K562 (cell line): ENCODE data around the gene NUDT22. TPM values are rescaled to one million over a fixed set of nuclear protein-coding genes. Genes with fewer than 3 reads are reported as not detected.

Experiments
- ATAC-seq: fragments of 200-7000 bp; cut with Tn5 transposase; 3 replicates; pipeline ENCODE4 v1.9.1; 2020; ENCODE audit warnings: moderate library complexity
- BruUV-seq: library from RNA; stranded (reverse); fragments of 400-500 nt; replicated peaks from 2 replicates; lab custom pipeline; 2021; lab: Mats Ljungman, UMichigan
- CTCF ChIA-PET: fragments of 300-600 bp; formaldehyde crosslinking; extraction: SDS; loops from one replicate; lab custom pipeline; 2021; ENCODE audit warnings: low intra/inter-chr PET ratio; lab: Yijun Ruan, JAX
- POLR2A ChIA-PET: fragments of 300-600, 350-650 bp; sonication (Branson Sonifier 250); formaldehyde crosslinking; extraction: SDS; loops from one replicate; lab custom pipeline; 2021; ENCODE audit warnings: antibody characterized with exemption, inconsistent platforms; lab: Yijun Ruan, JAX
- DNase-seq, 4 experiments: peaks; one replicate each; pipeline versions ENCODE4 v3.0.0 to v3.0.0-alpha.2; 2011 to 2018; ENCODE audit warnings: low spot score in 3 of 4, mixed read lengths in 3 of 4; ENCODE audit errors: extremely low read depth in 1 of 4
- FAIRE-seq: peaks from 2 replicates; lab custom pipeline; 2011; peaks lifted over from hg19 to GRCh38; lab: Jason Lieb, UNC
- H2AFZ ChIP-seq: 2 replicates; pipeline ENCODE4 v1.6.0; 2011; ENCODE audit warnings: low read depth, low read length, control low read depth, inconsistent platforms
- H3K27ac ChIP-seq: fragments of 200-600 bp; 3 replicates; pipeline ENCODE4 v1.8.0; 2011; ENCODE audit warnings: low read depth, mild to moderate bottlenecking, control low read depth, inconsistent platforms, low read length, moderate library complexity, mixed read lengths; ENCODE audit errors: extremely low read depth
- H3K27me3 ChIP-seq, 2 experiments: fragments of 300-600 bp in 1 of 2; 2 replicates in 1 of 2; 3 replicates in 1 of 2; pipeline versions ENCODE4 v1.6.0 to v1.8.0; 2011; ENCODE audit warnings: inconsistent platforms in 2 of 2, low read length in 2 of 2, mild to moderate bottlenecking in 1 of 2, mixed read lengths in 1 of 2, moderate library complexity in 1 of 2; ENCODE audit not compliant: control insufficient read depth in 2 of 2, insufficient read depth in 2 of 2
- H3K36me3 ChIP-seq: fragments of 300-600 bp; 3 replicates; pipeline ENCODE4 v1.8.0; 2011; ENCODE audit warnings: mild to moderate bottlenecking, low read length, inconsistent platforms; ENCODE audit not compliant: control insufficient read depth, insufficient read depth
- H3K4me1 ChIP-seq, 2 experiments: fragments of 200-600 bp in 1 of 2; replicated peaks in 1 of 2; 2 replicates in 1 of 2; 3 replicates in 1 of 2; pipeline versions ENCODE4 v1.5.1 to v1.8.0; 2011; ENCODE audit warnings: inconsistent platforms in 2 of 2, low read length in 2 of 2, mild to moderate bottlenecking in 1 of 2, mixed read lengths in 1 of 2, moderate library complexity in 1 of 2; ENCODE audit not compliant: control insufficient read depth in 2 of 2, insufficient read depth in 2 of 2
- H3K4me2 ChIP-seq: 2 replicates; pipeline ENCODE4 v1.6.1; 2011; ENCODE audit warnings: low read length, control low read depth, inconsistent platforms, mixed read lengths; ENCODE audit not compliant: insufficient read depth
- H3K4me3 ChIP-seq: fragments of 200-600 bp; sonication (generic), shearing (Covaris generic); 2 replicates; pipeline ENCODE4 v1.5.1; 2016; ENCODE audit warnings: control low read depth, inconsistent platforms
- H3K79me2 ChIP-seq: fragments of 200-600 bp; 3 replicates; pipeline ENCODE4 v1.8.0; 2011; ENCODE audit warnings: low read length, inconsistent platforms; ENCODE audit not compliant: control insufficient read depth, insufficient read depth
- H3K9ac ChIP-seq, 2 experiments: 2 replicates each; pipeline versions ENCODE4 v1.6.0 to v1.6.1; 2011; ENCODE audit warnings: low read depth in 2 of 2, low read length in 2 of 2, control low read depth in 1 of 2, inconsistent platforms in 1 of 2, mild to moderate bottlenecking in 1 of 2, mixed read lengths in 1 of 2; ENCODE audit not compliant: insufficient read depth in 1 of 2
- H3K9me1 ChIP-seq: one replicate; pipeline ENCODE4 v1.6.0; 2011; ENCODE audit warnings: inconsistent platforms, mild to moderate bottlenecking, low read length, moderate library complexity; ENCODE audit not compliant: control insufficient read depth, insufficient read depth
- H3K9me3 ChIP-seq: replicated peaks from 2 replicates; pipeline ENCODE4 v1.5.1; 2011; ENCODE audit warnings: low read depth, low read length, inconsistent platforms; ENCODE audit not compliant: control insufficient read depth, insufficient read depth
- H4K20me1 ChIP-seq: replicated peaks from 2 replicates; pipeline ENCODE4 v1.6.1; 2011; ENCODE audit warnings: low read length, inconsistent platforms, mixed read lengths; ENCODE audit not compliant: control insufficient read depth, insufficient read depth
- BDP1 ChIP-seq: IDR thresholded peaks from 3 replicates; pipeline ENCODE4 v1.6.1; 2011; ENCODE audit not compliant: insufficient read length, insufficient read depth
- BHLHE40 ChIP-seq: IDR thresholded peaks from 2 replicates; pipeline ENCODE4 v1.6.1; 2011; ENCODE audit warnings: low read length, improper control_type of control experiment
- CHD4 ChIP-seq: fragments of 200-600 bp; sonication (generic); IDR thresholded peaks from 3 replicates; pipeline ENCODE4 v1.6.1; 2012; ENCODE audit warnings: low read depth, mild to moderate bottlenecking, mixed read lengths, low read length, inconsistent platforms; ENCODE audit not compliant: insufficient read depth, insufficient replicate concordance, poor library complexity, severe bottlenecking
- HDAC2 ChIP-seq: fragments of 450-650 bp; IDR thresholded peaks from 2 replicates; pipeline ENCODE4 v1.6.1; 2016; ENCODE audit warnings: mild to moderate bottlenecking
- ILF3 ChIP-seq: fragments of 450-650 bp; IDR thresholded peaks from 2 replicates; pipeline ENCODE4 v1.6.1; 2018; ENCODE audit warnings: antibody characterized with exemption, mild to moderate bottlenecking, moderate library complexity, borderline replicate concordance
- KHSRP ChIP-seq: fragments of 450-650 bp; IDR thresholded peaks from 2 replicates; pipeline ENCODE4 v1.6.1; 2017
- POLR2A ChIP-seq: fragments of 450-650 bp; conservative IDR thresholded peaks from 2 replicates; pipeline ENCODE4 v1.6.1; 2016
- RB1 ChIP-seq: fragments of 450-650 bp; IDR thresholded peaks from 2 replicates; pipeline ENCODE4 v1.6.1; 2017; ENCODE audit warnings: low read depth, mild to moderate bottlenecking
- RBBP5 ChIP-seq: fragments of 200-600 bp; sonication (generic); IDR thresholded peaks from 2 replicates; pipeline ENCODE4 v1.6.1; 2012; ENCODE audit warnings: borderline replicate concordance, mild to moderate bottlenecking, low read length, control low read depth, inconsistent platforms; ENCODE audit not compliant: insufficient read depth, poor library complexity, severe bottlenecking
- RBM14 ChIP-seq: fragments of 200-400 bp; formaldehyde crosslinking; IDR thresholded peaks from 2 replicates; pipeline ENCODE4 v1.6.1; 2018; ENCODE audit warnings: low read depth, mild to moderate bottlenecking, low read length, moderate library complexity, borderline replicate concordance; ENCODE audit not compliant: insufficient read depth
- SRF ChIP-seq, 2 experiments: fragments of 250-450, 450-650 bp in 1 of 2; sonication (Bioruptor Pico) in 1 of 2; sonication (generic) in 1 of 2; formaldehyde crosslinking; IDR thresholded peaks; 2 replicates each; pipeline versions ENCODE4 v1.5.0 to v1.5.1; 2020 to 2022; ENCODE audit warnings: mild to moderate bottlenecking in 1 of 2, missing genetic modification reagents in 1 of 2
- ZC3H4 ChIP-seq: sonication (generic); formaldehyde crosslinking; IDR thresholded peaks from 2 replicates; pipeline ENCODE4 v1.9.0; 2021; ENCODE audit warnings: missing genetic modification reagents, borderline replicate concordance
- ZNF175 ChIP-seq: fragments of 200-800 bp; sonication (Bioruptor generic); IDR thresholded peaks from 2 replicates; pipeline ENCODE4 v1.6.1; 2016; ENCODE audit warnings: low read depth, mild to moderate bottlenecking, missing genetic modification characterization, missing compliant biosample characterization
- ZNF830 ChIP-seq: fragments of 250-450 bp; sonication (Bioruptor Pico); IDR thresholded peaks from 2 replicates; pipeline ENCODE4 v1.5.0; 2021; ENCODE audit warnings: mild to moderate bottlenecking
- WGBS: fragments of 100-300 bp; shearing (Covaris generic); methylation state at CpG from one replicate; pipeline ENCODE4 v1.1.6; 2016; ENCODE audit warnings: low coverage, mixed read lengths; ENCODE audit not compliant: insufficient coverage; ENCODE audit errors: missing lambda C conversion rate; 5-methylcytosine and 5-hydroxymethylcytosine counted together
- in situ Hi-C: fragments of 300-500 bp; cut with MboI; formaldehyde crosslinking; loops from 4 replicates; pipeline ENCODE4 v1.15.0; 2018; ENCODE audit warnings: inconsistent platforms, mixed read lengths
- intact Hi-C: fragments of 100-400 bp; cut with micrococcal nuclease; formaldehyde crosslinking; loops from 2 replicates; pipeline ENCODE4 v1.14.2; 2022
- polyA plus RNA-seq, 8 experiments: library from polyadenylated mRNA; depleted of rRNA in 4 of 8; stranded (reverse) in 5 of 8; unstranded in 3 of 8; fragments of >200 nt; fragmentation: Nextera tagmentation in 2 of 8; fragmentation: Illumina TruSeq in 1 of 8; extraction: Ambion mirVana in 2 of 8; extraction: Trizol in 1 of 8; gene quantifications; 2 replicates each; pipeline versions ENCODE4 v1.2.1 to v1.2.3, GENCODE V29; 2011 to 2014; ENCODE audit warnings: inconsistent platforms in 1 of 8, missing spikeins in 1 of 8
- total RNA-seq, 7 experiments: library from RNA; depleted of rRNA in 6 of 7; stranded (reverse); fragments of >200 nt in 6 of 7; fragmentation: Illumina TruSeq in 2 of 7; extraction: Trizol in 2 of 7; gene quantifications; 2 replicates each; pipeline versions ENCODE4 v1.2.1 to v1.2.3, GENCODE V29; 2011 to 2021; ENCODE audit warnings: low replicate concordance in 1 of 7
- TF ChIP-seq, protein P1 (sequence below): sonication (generic); formaldehyde crosslinking; IDR thresholded peaks from 2 replicates; pipeline ENCODE4 v1.8.1; 2023; ENCODE audit warnings: mild to moderate bottlenecking, missing genetic modification reagents, moderate library complexity
- TF ChIP-seq, protein P2 (sequence below): fragments of 450-650 bp; IDR thresholded peaks from 2 replicates; pipeline ENCODE4 v1.6.1; 2017; ENCODE audit warnings: antibody characterized with exemption, mild to moderate bottlenecking

The NUDT22 gene
- total and polyA plus RNA-seq, 9 of the 15 experiments (the other 6 are each of a cell fraction or from before 2014, with no cell fraction given), result 6.3 to 92.6 (median 37.4) TPM

DNA sequence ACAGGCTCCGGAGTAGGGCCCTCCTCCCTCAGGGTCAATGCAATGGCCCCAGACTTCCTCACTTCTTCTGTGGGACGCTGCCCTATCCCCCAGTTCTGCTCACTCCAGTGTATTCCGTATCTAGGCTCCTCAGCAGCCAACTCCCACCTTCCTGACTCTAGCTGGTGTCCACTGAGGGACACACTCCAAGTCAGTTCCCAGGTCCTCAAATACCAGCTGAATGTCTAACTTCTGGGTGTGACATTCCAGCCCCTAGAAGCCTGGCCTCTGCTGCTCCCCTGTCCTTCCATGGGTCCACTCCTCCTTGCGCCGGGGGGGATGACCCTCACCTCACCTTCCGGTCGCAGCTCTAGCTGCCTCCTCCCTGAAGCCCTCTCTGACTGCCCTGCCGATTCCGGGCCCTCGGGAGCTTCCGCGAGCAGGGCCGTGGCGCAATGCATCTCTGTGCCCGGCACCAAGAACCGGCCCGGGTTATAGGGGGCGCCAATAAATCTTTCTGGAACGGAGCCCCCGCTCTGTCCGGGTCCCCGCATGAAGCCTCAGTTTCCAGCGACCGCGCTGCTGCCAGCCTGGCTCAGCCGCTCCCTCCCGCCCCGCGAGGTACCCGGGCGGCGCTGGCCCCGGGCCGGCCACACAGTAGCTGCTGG lies 42.9 kb downstream of the NUDT22 start:
- under 1% methylated on average over 23 of the region's 34 CpGs for WGBS
- peak; percentile 36 to 79 (median 48) for DNase-seq
- no peaks in the 10 kb centered on the region for H3K9me3 ChIP-seq
- peaks cover 43% of the 10 kb centered on the region for H3K36me3 ChIP-seq
- H3K27ac ChIP-seq, result peak overlapping the region; percentile 96
- BruUV-seq, result no TSS peak
- H4K20me1 ChIP-seq, result no peaks in the 10 kb centered on the region
- peaks cover 43% of the 10 kb centered on the region for H3K79me2 ChIP-seq
- FAIRE-seq, result peak; percentile 72
- no peaks in the 10 kb centered on the region for H3K27me3 ChIP-seq
- H3K9ac ChIP-seq, result peak overlapping the region; percentile 89 to 99
- in situ Hi-C loops (no loop called here), intact Hi-C loops (loop anchor here (2.0 kb wide), 1 partner anchor 22 kb away; the partner anchor contains the start of gene PPP1R14B)
- ChIA-PET CTCF (interaction anchor here (2.6 kb wide), 1 partner anchor 65 kb away, joined by 11 read pairs; no protein-coding TSS in a partner anchor), POLR2A (interaction anchor here (0.6 to 5.7 kb wide), 17 partner anchors 12 to 1459 kb away, joined by 3 to 58 read pairs (median 5); partner anchors contain the start of genes BAD, CATSPERZ, ESRRA and FERMT3)
- H2AFZ ChIP-seq, result peak overlapping the region; percentile 78; the same call in 1 of the 2 replicates
- ATAC-seq, result peak; percentile 59
- peak overlapping the region; percentile 92 for H3K4me2 ChIP-seq
- peaks cover 3% of the 10 kb centered on the region for H3K9me1 ChIP-seq
- peak overlapping the region; percentile 60 for H3K4me3 ChIP-seq
- peaks cover 32 to 59% of the 10 kb centered on the region in 2 experiments for H3K4me1 ChIP-seq
- TF ChIP-seq KHSRP (no peak), CHD4 (peak; percentile 10), ZC3H4 (CRISPR knock-in tag) (peak; percentile 33; the same call in 1 of the 2 replicates), ILF3 (peak; percentile 25; the same call in 1 of the 2 replicates), POLR2A (peak; percentile 52), RB1 (no peak; the same call in 1 of the 2 replicates), ZNF175 (CRISPR knock-in tag) (peak; percentile 26; the same call in 1 of the 2 replicates), RBBP5 (peak; percentile 9), RBM14 (peak; percentile 95; the same call in 1 of the 2 replicates), BDP1 (no peak), HDAC2 (peak; percentile 65), ZNF830 (CRISPR knock-in tag) (0 out of 2 replicates have a peak, but pooled peaks have one; percentile 18), BHLHE40 (no peak), SRF (CRISPR knock-in tag; IDR thresholded peaks at IDR 0.05) (0 out of 4 replicates have a peak, but pooled peaks of 1 of the 2 experiments have one; percentile 20)
- TF ChIP-seq, protein P1, sequence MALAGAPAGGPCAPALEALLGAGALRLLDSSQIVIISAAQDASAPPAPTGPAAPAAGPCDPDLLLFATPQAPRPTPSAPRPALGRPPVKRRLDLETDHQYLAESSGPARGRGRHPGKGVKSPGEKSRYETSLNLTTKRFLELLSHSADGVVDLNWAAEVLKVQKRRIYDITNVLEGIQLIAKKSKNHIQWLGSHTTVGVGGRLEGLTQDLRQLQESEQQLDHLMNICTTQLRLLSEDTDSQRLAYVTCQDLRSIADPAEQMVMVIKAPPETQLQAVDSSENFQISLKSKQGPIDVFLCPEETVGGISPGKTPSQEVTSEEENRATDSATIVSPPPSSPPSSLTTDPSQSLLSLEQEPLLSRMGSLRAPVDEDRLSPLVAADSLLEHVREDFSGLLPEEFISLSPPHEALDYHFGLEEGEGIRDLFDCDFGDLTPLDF, result no peak
- TF ChIP-seq, protein P2, sequence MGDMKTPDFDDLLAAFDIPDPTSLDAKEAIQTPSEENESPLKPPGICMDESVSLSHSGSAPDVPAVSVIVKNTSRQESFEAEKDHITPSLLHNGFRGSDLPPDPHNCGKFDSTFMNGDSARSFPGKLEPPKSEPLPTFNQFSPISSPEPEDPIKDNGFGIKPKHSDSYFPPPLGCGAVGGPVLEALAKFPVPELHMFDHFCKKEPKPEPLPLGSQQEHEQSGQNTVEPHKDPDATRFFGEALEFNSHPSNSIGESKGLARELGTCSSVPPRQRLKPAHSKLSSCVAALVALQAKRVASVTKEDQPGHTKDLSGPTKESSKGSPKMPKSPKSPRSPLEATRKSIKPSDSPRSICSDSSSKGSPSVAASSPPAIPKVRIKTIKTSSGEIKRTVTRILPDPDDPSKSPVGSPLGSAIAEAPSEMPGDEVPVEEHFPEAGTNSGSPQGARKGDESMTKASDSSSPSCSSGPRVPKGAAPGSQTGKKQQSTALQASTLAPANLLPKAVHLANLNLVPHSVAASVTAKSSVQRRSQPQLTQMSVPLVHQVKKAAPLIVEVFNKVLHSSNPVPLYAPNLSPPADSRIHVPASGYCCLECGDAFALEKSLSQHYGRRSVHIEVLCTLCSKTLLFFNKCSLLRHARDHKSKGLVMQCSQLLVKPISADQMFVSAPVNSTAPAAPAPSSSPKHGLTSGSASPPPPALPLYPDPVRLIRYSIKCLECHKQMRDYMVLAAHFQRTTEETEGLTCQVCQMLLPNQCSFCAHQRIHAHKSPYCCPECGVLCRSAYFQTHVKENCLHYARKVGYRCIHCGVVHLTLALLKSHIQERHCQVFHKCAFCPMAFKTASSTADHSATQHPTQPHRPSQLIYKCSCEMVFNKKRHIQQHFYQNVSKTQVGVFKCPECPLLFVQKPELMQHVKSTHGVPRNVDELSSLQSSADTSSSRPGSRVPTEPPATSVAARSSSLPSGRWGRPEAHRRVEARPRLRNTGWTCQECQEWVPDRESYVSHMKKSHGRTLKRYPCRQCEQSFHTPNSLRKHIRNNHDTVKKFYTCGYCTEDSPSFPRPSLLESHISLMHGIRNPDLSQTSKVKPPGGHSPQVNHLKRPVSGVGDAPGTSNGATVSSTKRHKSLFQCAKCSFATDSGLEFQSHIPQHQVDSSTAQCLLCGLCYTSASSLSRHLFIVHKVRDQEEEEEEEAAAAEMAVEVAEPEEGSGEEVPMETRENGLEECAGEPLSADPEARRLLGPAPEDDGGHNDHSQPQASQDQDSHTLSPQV, result 0 out of 2 replicates have a peak, but pooled peaks have one; percentile 70
